Thyroid gland (tissue), 4 donors: ENCODE measurements around the gene KITLG. TPM values are rescaled to one million over a fixed set of nuclear protein-coding genes. Genes with fewer than 3 reads are reported as not detected.

Experiments used
- DNase-seq, 2 donors: peaks; one replicate each; pipeline ENCODE4 v3.0.0-alpha.2; 2019
- H3K27ac ChIP-seq, 3 donors: fragments of 200-600 bp; sonication (generic); 1 replicate in 2 of 3; 2 replicates in 1 of 3; pipeline ENCODE4 v1.5.1; 2016 to 2019; ENCODE audit warnings: mild to moderate bottlenecking in 1 of 3, moderate library complexity in 1 of 3
- H3K27me3 ChIP-seq: fragments of 200-600 bp; sonication (generic); one replicate; pipeline ENCODE4 v1.5.1; 2019
- H3K36me3 ChIP-seq, 2 donors: fragments of 200-600 bp; sonication (generic); one replicate each; pipeline ENCODE4 v1.5.1; 2016 to 2019
- H3K4me1 ChIP-seq, 2 donors: fragments of 200-600 bp; sonication (generic); one replicate each; pipeline ENCODE4 v1.5.1; 2017 to 2019
- H3K4me3 ChIP-seq, 3 donors: fragments of 200-600 bp; sonication (generic); replicated peaks in 1 of 3; 1 replicate in 2 of 3; 2 replicates in 1 of 3; pipeline ENCODE4 v1.5.1; 2016; ENCODE audit warnings: mild to moderate bottlenecking in 1 of 3
- H3K9me3 ChIP-seq: fragments of 200-600 bp; sonication (generic); one replicate; pipeline ENCODE4 v1.5.1; 2017
- CTCF ChIP-seq, 6 experiments: fragments of 200-600 bp in 3 of 6; fragments of 450-650 bp in 3 of 6; sonication (generic) in 3 of 6; IDR thresholded peaks; one replicate each; pipeline ENCODE4 v1.5.1; 2016 to 2019; ENCODE audit warnings: antibody characterized with exemption in 6 of 6, mild to moderate bottlenecking in 2 of 6, inconsistent platforms in 1 of 6, moderate library complexity in 1 of 6
- POLR2A ChIP-seq, 2 donors: fragments of 450-650 bp; IDR thresholded peaks; one replicate each; pipeline ENCODE4 v1.6.1; 2017; ENCODE audit warnings: antibody characterized with exemption in 2 of 2, mild to moderate bottlenecking in 2 of 2, moderate library complexity in 1 of 2
- WGBS, 2 donors: methylation state at CpG; one replicate each; pipeline ENCODE4 v1.1.5; 2017; 5-methylcytosine and 5-hydroxymethylcytosine counted together
- intact Hi-C: fragments of 100-400 bp; cut with DNase I; formaldehyde crosslinking; loops from one replicate; pipeline ENCODE4 v1.15.1; 2023
- total RNA-seq, 4 donors: library from RNA; depleted of rRNA; stranded (reverse); fragments of >200 nt; gene quantifications; one replicate each; pipeline ENCODE4 v1.2.3, GENCODE V29; 2016

KITLG gene
- total RNA-seq, 4 donors from 2014 or later = 6.8 to 10.3 (median 8.4) TPM

- Histone ChIP-seq H3K27me3 (no peaks in the 10 kb centered on the region), H3K4me3 (no peak overlapping the region), H3K9me3 (no peaks in the 10 kb centered on the region), H3K27ac (no peak overlapping the region), H3K36me3 (no peaks in the 10 kb centered on the region), H3K4me1 (no peaks in the 10 kb centered on the region)
- DNase-seq = no peak
- WGBS, 2 donors = 56 to 61% methylated on average over 4 of the region's 4 CpGs
- TF ChIP-seq POLR2A (IDR thresholded peaks at IDR 0.05) (no peak), CTCF (IDR thresholded peaks at IDR 0.05) (no peak)
- intact Hi-C loops = no loop called here
Observed at GRCh38 chr12:88572781-88573549, 7.3 kb downstream of the KITLG start.

GRCh38 chr12:88571543-88571942 is 8.7 kb downstream of the KITLG start:
- no peaks in the 10 kb centered on the region for H3K27me3 ChIP-seq
- intact Hi-C loops = no loop called here
- no peak for TF ChIP-seq POLR2A (IDR thresholded peaks at IDR 0.05)
- TF ChIP-seq CTCF (IDR thresholded peaks at IDR 0.05) = no peak
- no peak for DNase-seq
- H3K4me3 ChIP-seq = no peak overlapping the region
- WGBS, 2 donors = 94 to 97% methylated on average over 1 of the region's 1 CpG
- H3K36me3 ChIP-seq = no peaks in the 10 kb centered on the region
- H3K27ac ChIP-seq = no peak overlapping the region
- no peaks in the 10 kb centered on the region for H3K4me1 ChIP-seq
- no peaks in the 10 kb centered on the region for H3K9me3 ChIP-seq

GRCh38 chr12:88570103-88570502 is 10.2 kb downstream of the KITLG start:
- TF ChIP-seq POLR2A (IDR thresholded peaks at IDR 0.05) = no peak
- TF ChIP-seq CTCF (IDR thresholded peaks at IDR 0.05) = no peak
- Histone ChIP-seq H3K4me1 (no peaks in the 10 kb centered on the region), H3K27ac (no peak overlapping the region), H3K9me3 (no peaks in the 10 kb centered on the region), H3K4me3 (no peak overlapping the region), H3K27me3 (no peaks in the 10 kb centered on the region), H3K36me3 (no peaks in the 10 kb centered on the region)
- intact Hi-C loops = no loop called here
- WGBS, 2 donors = 70 to 83% methylated on average over 1 of the region's 1 CpG
- no peak for DNase-seq

GRCh38 chr12:88566430-88566829 is 13.8 kb downstream of the KITLG start:
- Histone ChIP-seq H3K36me3 (no peaks in the 10 kb centered on the region), H3K4me1 (no peaks in the 10 kb centered on the region), H3K27me3 (no peaks in the 10 kb centered on the region), H3K27ac (no peak overlapping the region), H3K4me3 (no peak overlapping the region), H3K9me3 (no peaks in the 10 kb centered on the region)
- no peak for DNase-seq
- WGBS, 2 donors = 73 to 83% methylated on average over 4 of the region's 4 CpGs
- TF ChIP-seq POLR2A (IDR thresholded peaks at IDR 0.05) = no peak
- no peak for TF ChIP-seq CTCF (IDR thresholded peaks at IDR 0.05)
- intact Hi-C loops = no loop called here

GRCh38 chr12:88562846-88563582 is 17.3 kb downstream of the KITLG start:
- Histone ChIP-seq H3K27me3 (no peaks in the 10 kb centered on the region), H3K36me3 (no peaks in the 10 kb centered on the region), H3K4me3 (no peak overlapping the region), H3K9me3 (no peaks in the 10 kb centered on the region), H3K27ac (no peak overlapping the region), H3K4me1 (no peaks in the 10 kb centered on the region)
- WGBS, 2 donors = 93 to 94% methylated on average over 4 of the region's 4 CpGs
- TF ChIP-seq POLR2A (IDR thresholded peaks at IDR 0.05) = no peak
- no peak for TF ChIP-seq CTCF (IDR thresholded peaks at IDR 0.05)
- intact Hi-C loops = no loop called here
- no peak for DNase-seq
